ENCODE results near the gene MASP1.

- TF ChIP-seq, protein P1, sequence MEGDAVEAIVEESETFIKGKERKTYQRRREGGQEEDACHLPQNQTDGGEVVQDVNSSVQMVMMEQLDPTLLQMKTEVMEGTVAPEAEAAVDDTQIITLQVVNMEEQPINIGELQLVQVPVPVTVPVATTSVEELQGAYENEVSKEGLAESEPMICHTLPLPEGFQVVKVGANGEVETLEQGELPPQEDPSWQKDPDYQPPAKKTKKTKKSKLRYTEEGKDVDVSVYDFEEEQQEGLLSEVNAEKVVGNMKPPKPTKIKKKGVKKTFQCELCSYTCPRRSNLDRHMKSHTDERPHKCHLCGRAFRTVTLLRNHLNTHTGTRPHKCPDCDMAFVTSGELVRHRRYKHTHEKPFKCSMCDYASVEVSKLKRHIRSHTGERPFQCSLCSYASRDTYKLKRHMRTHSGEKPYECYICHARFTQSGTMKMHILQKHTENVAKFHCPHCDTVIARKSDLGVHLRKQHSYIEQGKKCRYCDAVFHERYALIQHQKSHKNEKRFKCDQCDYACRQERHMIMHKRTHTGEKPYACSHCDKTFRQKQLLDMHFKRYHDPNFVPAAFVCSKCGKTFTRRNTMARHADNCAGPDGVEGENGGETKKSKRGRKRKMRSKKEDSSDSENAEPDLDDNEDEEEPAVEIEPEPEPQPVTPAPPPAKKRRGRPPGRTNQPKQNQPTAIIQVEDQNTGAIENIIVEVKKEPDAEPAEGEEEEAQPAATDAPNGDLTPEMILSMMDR (IDR thresholded peaks at IDR 0.05), result no peak
- no peak for TF ChIP-seq ZFX (IDR thresholded peaks at IDR 0.05; ENCODE audit: borderline replicate concordance)
Measured at GRCh38 chr3:187228740-187229139, 62.8 kb downstream of the MASP1 start.
